Activated CD8-positive, alpha-beta memory T cell treated with anti-CD3 and anti-CD28 coated beads for 1 hour (primary cell): ENCODE measurements around the gene IL17RB.

ENCODE experiments used
- DNase-seq, 2 donors: peaks; one replicate each; pipeline ENCODE4 v3.0.0-alpha.2; 2020; ENCODE audit warnings: low read depth in 1 of 2; ENCODE audit errors: extremely low read depth in 1 of 2

IL17RB gene

GRCh38 chr3:53811143-53811927 is 35.0 kb upstream of the IL17RB start:
- DNase-seq = no peak

- DNase-seq = no peak
These were observed 33.9 kb upstream of the IL17RB start for GRCh38 chr3:53812434-53812833.

GRCh38 chr3:53813229-53813628 is 33.1 kb upstream of the IL17RB start:
- DNase-seq = no peak

- DNase-seq = no peak
These were observed 32.5 kb upstream of the IL17RB start for GRCh38 chr3:53813876-53814275.

- no peak for DNase-seq
These were observed 31.3 kb upstream of the IL17RB start for GRCh38 chr3:53815067-53815466.

GRCh38 chr3:53815651-53816050 is 30.7 kb upstream of the IL17RB start:
- no peak for DNase-seq

- DNase-seq = no peak
These were observed 29.9 kb upstream of the IL17RB start for GRCh38 chr3:53816425-53816824.

GRCh38 chr3:53817211-53817610 is 29.2 kb upstream of the IL17RB start:
- no peak for DNase-seq

- DNase-seq = no peak
These were observed 28.6 kb upstream of the IL17RB start for GRCh38 chr3:53817809-53818208.

- no peak for DNase-seq
These were observed 27.9 kb upstream of the IL17RB start for GRCh38 chr3:53818221-53819162.

GRCh38 chr3:53819163-53819868 is 27.1 kb upstream of the IL17RB start:
- no peak for DNase-seq

- DNase-seq = no peak
These were observed 26.3 kb upstream of the IL17RB start for GRCh38 chr3:53820084-53820483.

- no peak for DNase-seq
These were observed 25.4 kb upstream of the IL17RB start for GRCh38 chr3:53820756-53821580.

GRCh38 chr3:53821631-53822121 is 24.7 kb upstream of the IL17RB start:
- DNase-seq = no peak

- no peak for DNase-seq
These were observed 24.0 kb upstream of the IL17RB start for GRCh38 chr3:53822331-53822741.

GRCh38 chr3:53823026-53823955 is 23.1 kb upstream of the IL17RB start:
- no peak for DNase-seq

- DNase-seq = no peak
These were observed 22.3 kb upstream of the IL17RB start for GRCh38 chr3:53823956-53824657.

- DNase-seq = no peak
These were observed 21.6 kb upstream of the IL17RB start for GRCh38 chr3:53824795-53825194.

- DNase-seq = no peak
These were observed 20.3 kb upstream of the IL17RB start for GRCh38 chr3:53826048-53826447.
